Measurements from ENCODE around the gene PSMC5. TPM values are rescaled to one million over a fixed set of nuclear protein-coding genes. Genes with fewer than 3 reads are reported as not detected.

PSMC5 gene
- total and polyA plus RNA-seq, 4 donors: 51.0 to 87.4 (median 72.2) TPM

GRCh38 chr17:63820963-63821561, 6.2 kb upstream of the PSMC5 start:
- peaks cover 0 to 20% (median 18%) of the 10 kb centered on the region in 4 donors for H3K4me1 ChIP-seq (ENCODE audit: control insufficient read depth in 4 of 4, insufficient read depth in 4 of 4, low read length in 3 of 4)
- TF ChIP-seq TAF1 (conservative IDR thresholded peaks at IDR 0.05) (no peak), JUND (IDR thresholded peaks at IDR 0.05) (no peak), HNF4G (IDR thresholded peaks at IDR 0.05) (no peak), RAD21 (IDR thresholded peaks at IDR 0.05) (no peak), FOXA2 (IDR thresholded peaks at IDR 0.05) (no peak)
- 93% methylated on average over 10 of the region's 10 CpGs for WGBS

DNA sequence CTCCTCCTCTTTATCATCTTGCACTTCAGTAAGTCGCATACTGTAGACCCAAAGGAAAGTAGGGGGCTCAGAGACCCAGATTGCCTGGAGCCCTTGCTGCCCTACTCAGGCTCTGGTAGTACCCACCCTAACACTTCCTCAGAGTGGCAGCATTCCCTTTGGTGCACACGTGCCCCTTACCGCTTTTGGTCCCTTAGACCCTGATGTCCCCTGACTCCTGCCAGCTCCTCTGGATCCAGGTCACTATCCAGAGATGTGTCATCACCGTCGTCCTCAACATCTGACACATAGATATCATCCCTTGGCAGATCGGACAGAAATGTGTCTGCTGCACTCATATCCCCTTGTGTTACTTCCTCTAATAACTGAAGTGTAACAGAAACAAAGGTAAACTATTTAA, 5.4 kb upstream of the PSMC5 start:
- Histone ChIP-seq H3K4me3 (ENCODE audit: low read depth in 1 of 3, low read length in 3 of 3) (no peak overlapping the region), H3K27ac (ENCODE audit: low read depth in 1 of 2, low read length in 2 of 2) (no peak overlapping the region), H3K9me3 (ENCODE audit: control insufficient read depth in 4 of 4, low read length in 3 of 4) (no peaks in the 10 kb centered on the region), H3K36me3 (ENCODE audit: control insufficient read depth in 4 of 4, insufficient read depth in 3 of 4, low read depth in 1 of 4, low read length in 3 of 4) (peaks cover 11 to 81% (median 62%) of the 10 kb centered on the region in 4 donors), H3K27me3 (ENCODE audit: control insufficient read depth in 4 of 4, insufficient read depth in 4 of 4, low read length in 3 of 4) (no peaks in the 10 kb centered on the region), H3K9ac (ENCODE audit: low read depth in 1 of 2, low read length in 2 of 2) (no peak overlapping the region), H3K4me1 (ENCODE audit: control insufficient read depth in 4 of 4, insufficient read depth in 4 of 4, low read length in 3 of 4) (peaks cover 0 to 25% (median 24%) of the 10 kb centered on the region in 4 donors)
- no peak for DNase-seq (ENCODE audit: low spot score)
- WGBS: 84% methylated on average over 6 of the region's 6 CpGs
- TF ChIP-seq FOXA1 (IDR thresholded peaks at IDR 0.05) (no peak), JUND (IDR thresholded peaks at IDR 0.05) (no peak), TAF1 (conservative IDR thresholded peaks at IDR 0.05) (no peak), NR2F2 (IDR thresholded peaks at IDR 0.05) (no peak), GABPA (IDR thresholded peaks at IDR 0.05 in 1 of 2, conservative IDR thresholded peaks at IDR 0.05 in 1 of 2) (no peak), YY1 (IDR thresholded peaks at IDR 0.05) (no peak), EGR1 (IDR thresholded peaks at IDR 0.05; ENCODE audit: low read depth in 2 of 2) (no peak), HNF4G (IDR thresholded peaks at IDR 0.05) (no peak), HNF4A (conservative IDR thresholded peaks at IDR 0.05) (no peak), MAX (IDR thresholded peaks at IDR 0.05) (no peak), RAD21 (IDR thresholded peaks at IDR 0.05) (no peak), RXRA (IDR thresholded peaks at IDR 0.05) (no peak), SP1 (IDR thresholded peaks at IDR 0.05) (no peak), REST (IDR thresholded peaks at IDR 0.05) (no peak), FOXA2 (IDR thresholded peaks at IDR 0.05) (no peak)
- TF ChIP-seq, protein P1, sequence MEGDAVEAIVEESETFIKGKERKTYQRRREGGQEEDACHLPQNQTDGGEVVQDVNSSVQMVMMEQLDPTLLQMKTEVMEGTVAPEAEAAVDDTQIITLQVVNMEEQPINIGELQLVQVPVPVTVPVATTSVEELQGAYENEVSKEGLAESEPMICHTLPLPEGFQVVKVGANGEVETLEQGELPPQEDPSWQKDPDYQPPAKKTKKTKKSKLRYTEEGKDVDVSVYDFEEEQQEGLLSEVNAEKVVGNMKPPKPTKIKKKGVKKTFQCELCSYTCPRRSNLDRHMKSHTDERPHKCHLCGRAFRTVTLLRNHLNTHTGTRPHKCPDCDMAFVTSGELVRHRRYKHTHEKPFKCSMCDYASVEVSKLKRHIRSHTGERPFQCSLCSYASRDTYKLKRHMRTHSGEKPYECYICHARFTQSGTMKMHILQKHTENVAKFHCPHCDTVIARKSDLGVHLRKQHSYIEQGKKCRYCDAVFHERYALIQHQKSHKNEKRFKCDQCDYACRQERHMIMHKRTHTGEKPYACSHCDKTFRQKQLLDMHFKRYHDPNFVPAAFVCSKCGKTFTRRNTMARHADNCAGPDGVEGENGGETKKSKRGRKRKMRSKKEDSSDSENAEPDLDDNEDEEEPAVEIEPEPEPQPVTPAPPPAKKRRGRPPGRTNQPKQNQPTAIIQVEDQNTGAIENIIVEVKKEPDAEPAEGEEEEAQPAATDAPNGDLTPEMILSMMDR (IDR thresholded peaks at IDR 0.05; ENCODE audit: low read depth, low read length, missing input control): no peak
- TF ChIP-seq, protein P2, sequence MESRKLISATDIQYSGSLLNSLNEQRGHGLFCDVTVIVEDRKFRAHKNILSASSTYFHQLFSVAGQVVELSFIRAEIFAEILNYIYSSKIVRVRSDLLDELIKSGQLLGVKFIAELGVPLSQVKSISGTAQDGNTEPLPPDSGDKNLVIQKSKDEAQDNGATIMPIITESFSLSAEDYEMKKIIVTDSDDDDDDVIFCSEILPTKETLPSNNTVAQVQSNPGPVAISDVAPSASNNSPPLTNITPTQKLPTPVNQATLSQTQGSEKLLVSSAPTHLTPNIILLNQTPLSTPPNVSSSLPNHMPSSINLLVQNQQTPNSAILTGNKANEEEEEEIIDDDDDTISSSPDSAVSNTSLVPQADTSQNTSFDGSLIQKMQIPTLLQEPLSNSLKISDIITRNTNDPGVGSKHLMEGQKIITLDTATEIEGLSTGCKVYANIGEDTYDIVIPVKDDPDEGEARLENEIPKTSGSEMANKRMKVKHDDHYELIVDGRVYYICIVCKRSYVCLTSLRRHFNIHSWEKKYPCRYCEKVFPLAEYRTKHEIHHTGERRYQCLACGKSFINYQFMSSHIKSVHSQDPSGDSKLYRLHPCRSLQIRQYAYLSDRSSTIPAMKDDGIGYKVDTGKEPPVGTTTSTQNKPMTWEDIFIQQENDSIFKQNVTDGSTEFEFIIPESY (IDR thresholded peaks at IDR 0.05): no peak
- TF ChIP-seq, protein P3, sequence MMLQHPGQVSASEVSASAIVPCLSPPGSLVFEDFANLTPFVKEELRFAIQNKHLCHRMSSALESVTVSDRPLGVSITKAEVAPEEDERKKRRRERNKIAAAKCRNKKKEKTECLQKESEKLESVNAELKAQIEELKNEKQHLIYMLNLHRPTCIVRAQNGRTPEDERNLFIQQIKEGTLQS (IDR thresholded peaks at IDR 0.05): no peak

More at GRCh38 chr17:63820963-63821561, 6.2 kb upstream of the PSMC5 start:
- H3K4me3 ChIP-seq (ENCODE audit: low read depth in 1 of 3, low read length in 3 of 3): no peak overlapping the region
- peaks cover 12 to 88% (median 69%) of the 10 kb centered on the region in 4 donors for H3K36me3 ChIP-seq (ENCODE audit: control insufficient read depth in 4 of 4, insufficient read depth in 3 of 4, low read depth in 1 of 4, low read length in 3 of 4)
- no peak overlapping the region for H3K27ac ChIP-seq (ENCODE audit: low read depth in 1 of 2, low read length in 2 of 2)
- no peaks in the 10 kb centered on the region for H3K9me3 ChIP-seq (ENCODE audit: control insufficient read depth in 4 of 4, low read length in 3 of 4)
- H3K9ac ChIP-seq (ENCODE audit: low read depth in 1 of 2, low read length in 2 of 2): no peak overlapping the region
- H3K27me3 ChIP-seq (ENCODE audit: control insufficient read depth in 4 of 4, insufficient read depth in 4 of 4, low read length in 3 of 4): no peaks in the 10 kb centered on the region
- no peak for DNase-seq (ENCODE audit: low spot score)
